Neuronal stem cell (in vitro differentiated cells): ENCODE measurements around the gene FBF1.

Experiments
- DNase-seq: peaks from one replicate; pipeline ENCODE4 v3.0.0-alpha.2; 2013; ENCODE audit warnings: low spot score
- H2AFZ ChIP-seq: one replicate; pipeline ENCODE4 v1.6.1; 2013; ENCODE audit warnings: mild to moderate bottlenecking, low read length, inconsistent platforms
- H2AK5ac ChIP-seq: 2 replicates; pipeline ENCODE4 v1.6.1; 2013; ENCODE audit warnings: low read depth, mild to moderate bottlenecking, inconsistent platforms, low read length, moderate library complexity, mixed read lengths
- H2BK120ac ChIP-seq: 2 replicates; pipeline ENCODE4 v1.6.1; 2013; ENCODE audit warnings: low read depth, mild to moderate bottlenecking, inconsistent platforms, low read length, moderate library complexity, mixed read lengths
- H2BK12ac ChIP-seq: one replicate; pipeline ENCODE4 v1.6.1; 2013; ENCODE audit warnings: low read length, inconsistent platforms
- H2BK15ac ChIP-seq: 2 replicates; pipeline ENCODE4 v1.6.1; 2013; ENCODE audit warnings: mild to moderate bottlenecking, low read length, inconsistent platforms, mixed read lengths
- H2BK5ac ChIP-seq: one replicate; pipeline ENCODE4 v1.6.1; 2013; ENCODE audit warnings: inconsistent platforms, mild to moderate bottlenecking, low read length, moderate library complexity
- H3K14ac ChIP-seq: one replicate; pipeline ENCODE4 v1.6.1; 2013; ENCODE audit warnings: low read length, inconsistent platforms
- H3K18ac ChIP-seq: 2 replicates; pipeline ENCODE4 v1.6.1; 2013; ENCODE audit warnings: low read length, inconsistent platforms
- H3K23ac ChIP-seq: 2 replicates; pipeline ENCODE4 v1.6.1; 2013; ENCODE audit warnings: low read depth, mild to moderate bottlenecking, mixed read lengths, low read length, inconsistent platforms; ENCODE audit not compliant: poor library complexity
- H3K27ac ChIP-seq: replicated peaks from 3 replicates; pipeline ENCODE4 v1.5.1; 2013; ENCODE audit warnings: low read length, inconsistent platforms
- H3K27me3 ChIP-seq, 3 experiments: 2 replicates each; pipeline ENCODE4 v1.6.1; 2013; ENCODE audit warnings: low read length in 3 of 3, mild to moderate bottlenecking in 2 of 3, inconsistent platforms in 1 of 3, low read depth in 1 of 3, mixed read lengths in 1 of 3, moderate library complexity in 1 of 3; ENCODE audit not compliant: control insufficient read depth in 3 of 3, insufficient read depth in 3 of 3
- H3K36me3 ChIP-seq, 2 donors: replicated peaks in 1 of 2; 2 replicates each; pipeline ENCODE4 v1.6.1; 2013; ENCODE audit warnings: low read length in 2 of 2; ENCODE audit not compliant: control insufficient read depth in 2 of 2, insufficient read depth in 2 of 2
- H3K4ac ChIP-seq: 2 replicates; pipeline ENCODE4 v1.6.1; 2013; ENCODE audit warnings: inconsistent platforms, mild to moderate bottlenecking, low read length, moderate library complexity
- H3K4me1 ChIP-seq, 2 donors: 1 replicate in 1 of 2; 2 replicates in 1 of 2; pipeline ENCODE4 v1.6.1; 2013; ENCODE audit warnings: low read length in 2 of 2, low read depth in 1 of 2; ENCODE audit not compliant: control insufficient read depth in 2 of 2, insufficient read depth in 1 of 2
- H3K4me2 ChIP-seq: one replicate; pipeline ENCODE4 v1.6.1; 2013; ENCODE audit warnings: mild to moderate bottlenecking, low read length, inconsistent platforms; ENCODE audit not compliant: insufficient read depth, poor library complexity, severe bottlenecking
- H3K4me3 ChIP-seq, 2 donors: 2 replicates each; pipeline ENCODE4 v1.5.1; 2013; ENCODE audit warnings: low read length in 2 of 2, mild to moderate bottlenecking in 2 of 2, inconsistent platforms in 1 of 2, moderate library complexity in 1 of 2
- H3K79me1 ChIP-seq: one replicate; pipeline ENCODE4 v1.6.1; 2013; ENCODE audit warnings: low read depth, mild to moderate bottlenecking, inconsistent platforms, low read length, moderate library complexity
- H3K9ac ChIP-seq: one replicate; pipeline ENCODE4 v1.6.1; 2013; ENCODE audit warnings: mild to moderate bottlenecking, low read depth, low read length, inconsistent platforms; ENCODE audit not compliant: poor library complexity
- H3K9me3 ChIP-seq, 2 donors: replicated peaks in 1 of 2; 2 replicates each; pipeline versions ENCODE3 to v1.6.1; 2013; ENCODE audit warnings: low read length in 2 of 2, mild to moderate bottlenecking in 2 of 2, inconsistent platforms in 1 of 2, low read depth in 1 of 2, mixed read lengths in 1 of 2, moderate library complexity in 1 of 2; ENCODE audit not compliant: control insufficient read depth in 2 of 2, insufficient read depth in 1 of 2
- H4K8ac ChIP-seq: one replicate; pipeline ENCODE4 v1.6.1; 2013; ENCODE audit warnings: low read depth, mild to moderate bottlenecking, inconsistent platforms, low read length, moderate library complexity
- H4K91ac ChIP-seq: one replicate; pipeline ENCODE4 v1.6.1; 2013; ENCODE audit warnings: low read length, low read depth, mild to moderate bottlenecking, inconsistent platforms; ENCODE audit not compliant: poor library complexity
- WGBS, 2 donors: extraction: QIAGEN DNeasy Blood & Tissue Kit; methylation state at CpG; one replicate each; pipeline ENCODE4 v1.1.7; 2013; ENCODE audit warnings: missing lambda C conversion rate in 2 of 2, mixed read lengths in 1 of 2; ENCODE audit not compliant: insufficient read length in 2 of 2, insufficient replicate concordance in 1 of 2; ENCODE audit errors: extremely low coverage in 2 of 2; 5-methylcytosine and 5-hydroxymethylcytosine counted together

Gene FBF1

DNA sequence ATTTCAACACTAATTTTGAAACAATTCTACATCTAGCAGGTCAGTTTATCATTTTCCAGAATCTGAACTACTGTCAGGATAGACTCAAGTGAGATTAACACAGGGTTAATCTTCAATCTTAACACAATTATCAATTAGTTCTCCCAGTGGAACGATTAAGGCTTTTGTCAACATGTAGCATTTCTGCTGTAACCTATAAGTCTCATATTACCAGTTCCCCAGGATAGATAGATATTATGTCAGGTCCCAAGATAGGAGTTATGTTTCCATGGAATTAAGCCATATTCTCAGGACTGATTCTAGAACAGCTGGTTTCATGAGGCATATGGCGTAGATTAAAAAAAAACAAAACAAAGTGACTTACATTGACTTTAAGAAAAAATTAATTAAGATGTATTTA, 4.4 kb upstream of the FBF1 start:
- Histone ChIP-seq H3K4me2 (no peak overlapping the region), H3K4me3 (no peak overlapping the region), H2BK12ac (no peak overlapping the region), H3K27ac (no peak overlapping the region), H3K18ac (no peak overlapping the region), H3K4me1 (peaks cover 2 to 4% of the 10 kb centered on the region in 2 donors), H4K91ac (no peak overlapping the region), H3K23ac (no peak overlapping the region), H2BK15ac (no peak overlapping the region), H3K9me3 (no peaks in the 10 kb centered on the region), H3K36me3 (peaks cover 5 to 52% of the 10 kb centered on the region in 2 donors), H3K27me3 (no peaks in the 10 kb centered on the region), H3K14ac (no peak overlapping the region), H3K9ac (no peak overlapping the region), H2BK120ac (no peak overlapping the region), H2AK5ac (no peak overlapping the region), H3K4ac (no peak overlapping the region), H2AFZ (no peak overlapping the region), H2BK5ac (no peak overlapping the region), H4K8ac (no peak overlapping the region), H3K79me1 (no peaks in the 10 kb centered on the region)
- WGBS, 2 donors = no CpG with 5 or more reads among the region's 2 CpGs
- no peak for DNase-seq

DNA sequence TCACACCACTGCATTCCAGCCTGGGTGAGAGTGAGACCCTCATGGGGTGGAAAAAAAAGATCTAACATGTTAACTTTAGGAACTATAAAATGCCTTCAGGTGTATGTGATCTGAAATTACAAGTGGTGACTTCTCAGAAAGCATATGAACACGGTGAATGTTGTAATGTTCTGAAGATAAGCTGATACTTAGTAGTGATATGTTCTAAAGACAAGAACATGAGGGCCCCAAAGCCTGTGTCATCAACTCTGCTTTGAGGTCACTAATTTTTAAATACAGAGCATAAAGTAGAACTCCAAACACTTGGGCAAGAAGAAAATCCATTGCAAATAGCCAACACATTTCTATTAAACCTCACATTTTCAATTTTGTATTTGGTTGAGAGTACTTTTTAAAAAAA, 2.6 kb upstream of the FBF1 start:
- Histone ChIP-seq H3K4me3 (no peak overlapping the region), H3K79me1 (no peaks in the 10 kb centered on the region), H3K36me3 (peaks cover 1 to 35% of the 10 kb centered on the region in 2 donors), H3K27ac (no peak overlapping the region), H4K91ac (no peak overlapping the region), H3K18ac (no peak overlapping the region), H2AFZ (no peak overlapping the region), H2BK12ac (no peak overlapping the region), H3K27me3 (no peaks in the 10 kb centered on the region), H3K4me1 (peaks cover 2 to 4% of the 10 kb centered on the region in 2 donors), H2AK5ac (no peak overlapping the region), H2BK15ac (no peak overlapping the region), H2BK5ac (no peak overlapping the region), H4K8ac (no peak overlapping the region), H3K4me2 (no peak overlapping the region), H2BK120ac (no peak overlapping the region), H3K4ac (no peak overlapping the region), H3K9ac (no peak overlapping the region), H3K14ac (no peak overlapping the region), H3K23ac (no peak overlapping the region), H3K9me3 (no peaks in the 10 kb centered on the region)
- WGBS, 2 donors = no CpG with 5 or more reads among the region's 1 CpG
- DNase-seq = no peak

DNA sequence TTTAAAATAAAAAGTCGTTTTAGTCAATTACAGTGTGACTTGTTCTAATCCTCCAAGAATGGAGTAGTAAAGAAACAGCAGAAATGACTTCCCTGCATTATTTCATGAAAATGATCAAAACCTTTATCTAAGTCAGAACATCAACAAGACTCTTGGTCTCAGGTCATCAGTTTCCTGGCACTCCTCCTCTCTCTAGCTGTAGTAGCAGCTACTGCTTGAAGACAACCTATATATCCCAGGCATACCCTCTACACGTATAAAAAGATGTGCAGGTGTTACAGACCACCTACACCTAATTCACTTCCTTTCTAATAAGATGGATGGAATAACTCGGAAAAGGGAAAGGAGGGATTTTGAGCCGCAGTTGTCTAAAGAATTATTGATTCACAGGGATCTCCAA, 1.6 kb upstream of the FBF1 start:
- no peak overlapping the region for H3K23ac ChIP-seq
- no peak overlapping the region for H2AK5ac ChIP-seq
- no peak overlapping the region for H3K4me3 ChIP-seq
- no peaks in the 10 kb centered on the region for H3K79me1 ChIP-seq
- no peaks in the 10 kb centered on the region for H3K9me3 ChIP-seq
- WGBS, 2 donors = no CpG with 5 or more reads among the region's 4 CpGs
- no peak overlapping the region for H3K4ac ChIP-seq
- H3K27ac ChIP-seq = no peak overlapping the region
- H3K36me3 ChIP-seq = peaks cover 0 to 30% of the 10 kb centered on the region in 2 donors
- H4K8ac ChIP-seq = no peak overlapping the region
- no peak overlapping the region for H3K14ac ChIP-seq
- no peak overlapping the region for H2BK12ac ChIP-seq
- H4K91ac ChIP-seq = no peak overlapping the region
- DNase-seq = no peak
- no peak overlapping the region for H2AFZ ChIP-seq
- H3K9ac ChIP-seq = no peak overlapping the region
- H2BK5ac ChIP-seq = no peak overlapping the region
- H3K4me2 ChIP-seq = no peak overlapping the region
- H2BK120ac ChIP-seq = no peak overlapping the region
- H2BK15ac ChIP-seq = no peak overlapping the region
- peaks cover 0 to 3% (median 0%) of the 10 kb centered on the region in 3 experiments for H3K27me3 ChIP-seq
- H3K18ac ChIP-seq = no peak overlapping the region
- H3K4me1 ChIP-seq = peaks cover 2 to 4% of the 10 kb centered on the region in 2 donors

DNA sequence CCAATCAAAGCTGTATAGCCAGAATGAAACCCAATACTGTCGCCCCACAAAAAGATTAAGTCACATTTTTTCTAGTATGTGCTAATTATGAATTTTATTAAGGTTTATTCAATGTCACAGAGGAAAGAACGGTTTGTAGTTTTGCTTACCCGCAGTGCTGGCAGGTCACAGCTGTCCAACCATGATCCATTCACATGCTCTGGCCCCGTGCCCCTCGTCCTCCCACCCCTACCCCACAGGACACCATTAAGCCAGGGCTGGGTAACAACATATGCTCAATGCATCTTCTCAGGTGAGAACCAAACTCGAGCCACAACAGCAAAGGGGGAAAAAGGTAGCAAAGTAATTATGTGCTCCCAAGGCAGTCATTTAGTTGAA, 589 bp upstream of the FBF1 start:
- Histone ChIP-seq H4K8ac (no peak overlapping the region), H2BK5ac (no peak overlapping the region), H2BK15ac (no peak overlapping the region), H2AK5ac (no peak overlapping the region), H2BK12ac (no peak overlapping the region), H3K27me3 (peaks cover 0 to 3% (median 0%) of the 10 kb centered on the region in 3 experiments), H3K79me1 (no peaks in the 10 kb centered on the region), H3K4ac (no peak overlapping the region), H3K9me3 (no peaks in the 10 kb centered on the region), H3K14ac (no peak overlapping the region), H3K18ac (no peak overlapping the region), H2AFZ (peak overlapping the region; percentile 99), H3K23ac (no peak overlapping the region), H3K4me2 (peak overlapping the region; percentile 55), H3K36me3 (peaks cover 0 to 21% of the 10 kb centered on the region in 2 donors), H3K4me3 (peak overlapping the region in 1 of 2 donors; percentile 92), H4K91ac (no peak overlapping the region), H2BK120ac (no peak overlapping the region), H3K9ac (no peak overlapping the region), H3K27ac (no peak overlapping the region), H3K4me1 (peaks cover 2 to 4% of the 10 kb centered on the region in 2 donors)
- no CpG with 5 or more reads among the region's 6 CpGs for WGBS, 2 donors
- DNase-seq = no peak
